Fibroblast of pulmonary artery (primary cell): Measurements from ENCODE around the gene IFT20.

Experiments used
- DNase-seq: peaks from one replicate; pipeline ENCODE4 v3.0.0-alpha.2; 2010; ENCODE audit warnings: low read depth
- H3K4me3 ChIP-seq: replicated peaks from 2 replicates; pipeline ENCODE4 v1.5.1; 2011; ENCODE audit warnings: low read depth, mild to moderate bottlenecking, control low read depth, low read length, moderate library complexity
- CTCF ChIP-seq: IDR thresholded peaks from 2 replicates; pipeline ENCODE4 v1.5.1; 2011; ENCODE audit warnings: mild to moderate bottlenecking, control low read depth, low read length, inconsistent platforms; ENCODE audit errors: missing control alignments

Gene IFT20

GRCh38 chr17:28368306-28368831 lies 33.1 kb upstream of the IFT20 start:
- H3K4me3 ChIP-seq, result no peak overlapping the region
- DNase-seq, result no peak
- TF ChIP-seq CTCF, result no peak

GRCh38 chr17:28367641-28368305 lies 32.5 kb upstream of the IFT20 start:
- TF ChIP-seq CTCF, result no peak
- H3K4me3 ChIP-seq, result no peak overlapping the region
- DNase-seq, result no peak

- no peak overlapping the region for H3K4me3 ChIP-seq
- TF ChIP-seq CTCF, result peak; percentile 14
- DNase-seq, result no peak
Observed at GRCh38 chr17:28366605-28367004, 31.3 kb upstream of the IFT20 start.

GRCh38 chr17:28365487-28365886 lies 30.2 kb upstream of the IFT20 start:
- no peak for TF ChIP-seq CTCF
- no peak overlapping the region for H3K4me3 ChIP-seq

GRCh38 chr17:28364665-28365363 lies 29.5 kb upstream of the IFT20 start, which contains the start of gene SEBOX:
TSS of gene SEBOX (minus strand) at chr17:28365199. CDS start at chr17:28365151, 48 bp downstream.
- no peak within 1 kb of the TSS for H3K4me3 ChIP-seq
- DNase-seq, result no peak
- TF ChIP-seq CTCF, result no peak

More at GRCh38 chr17:28365487-28365886, 30.2 kb upstream of the IFT20 start:
- DNase-seq, result no peak

- TF ChIP-seq CTCF, result no peak
- no peak overlapping the region for H3K4me3 ChIP-seq
- DNase-seq, result no peak
Observed at GRCh38 chr17:28363776-28364650, 28.7 kb upstream of the IFT20 start.
